ENCODE data around the gene LSR.
"Not testable (repeated sequence)": the region's sequence is repeated elsewhere in the genome, so short reads cannot be mapped to it uniquely, and the experiment has no call there.

The LSR gene

DNA sequence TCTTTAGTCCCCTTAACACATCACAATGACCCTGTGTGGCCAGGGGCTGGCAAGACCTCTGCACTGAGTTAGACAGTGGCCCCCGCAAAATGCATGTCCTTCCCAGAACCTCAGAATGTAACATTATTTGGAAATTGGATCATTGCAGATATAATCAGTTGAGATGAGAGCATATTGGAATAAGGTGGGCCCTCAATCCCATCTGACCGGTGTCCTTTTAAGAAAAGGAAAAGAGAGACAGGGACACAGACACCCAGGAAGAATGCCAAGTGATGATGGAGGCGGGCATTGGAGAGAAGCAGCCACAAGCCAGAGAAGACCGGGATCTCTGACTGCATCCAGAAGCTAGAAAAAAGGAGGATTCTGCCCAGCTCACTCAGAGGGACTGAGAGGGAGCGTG lies 22.1 kb upstream of the LSR start:
- TF ChIP-seq, protein P1, sequence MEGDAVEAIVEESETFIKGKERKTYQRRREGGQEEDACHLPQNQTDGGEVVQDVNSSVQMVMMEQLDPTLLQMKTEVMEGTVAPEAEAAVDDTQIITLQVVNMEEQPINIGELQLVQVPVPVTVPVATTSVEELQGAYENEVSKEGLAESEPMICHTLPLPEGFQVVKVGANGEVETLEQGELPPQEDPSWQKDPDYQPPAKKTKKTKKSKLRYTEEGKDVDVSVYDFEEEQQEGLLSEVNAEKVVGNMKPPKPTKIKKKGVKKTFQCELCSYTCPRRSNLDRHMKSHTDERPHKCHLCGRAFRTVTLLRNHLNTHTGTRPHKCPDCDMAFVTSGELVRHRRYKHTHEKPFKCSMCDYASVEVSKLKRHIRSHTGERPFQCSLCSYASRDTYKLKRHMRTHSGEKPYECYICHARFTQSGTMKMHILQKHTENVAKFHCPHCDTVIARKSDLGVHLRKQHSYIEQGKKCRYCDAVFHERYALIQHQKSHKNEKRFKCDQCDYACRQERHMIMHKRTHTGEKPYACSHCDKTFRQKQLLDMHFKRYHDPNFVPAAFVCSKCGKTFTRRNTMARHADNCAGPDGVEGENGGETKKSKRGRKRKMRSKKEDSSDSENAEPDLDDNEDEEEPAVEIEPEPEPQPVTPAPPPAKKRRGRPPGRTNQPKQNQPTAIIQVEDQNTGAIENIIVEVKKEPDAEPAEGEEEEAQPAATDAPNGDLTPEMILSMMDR (IDR thresholded peaks at IDR 0.05; ENCODE audit: low read depth, low read length), result no peak
- DNase-seq (ENCODE audit: extremely low read depth, low read depth), result no peak

DNA sequence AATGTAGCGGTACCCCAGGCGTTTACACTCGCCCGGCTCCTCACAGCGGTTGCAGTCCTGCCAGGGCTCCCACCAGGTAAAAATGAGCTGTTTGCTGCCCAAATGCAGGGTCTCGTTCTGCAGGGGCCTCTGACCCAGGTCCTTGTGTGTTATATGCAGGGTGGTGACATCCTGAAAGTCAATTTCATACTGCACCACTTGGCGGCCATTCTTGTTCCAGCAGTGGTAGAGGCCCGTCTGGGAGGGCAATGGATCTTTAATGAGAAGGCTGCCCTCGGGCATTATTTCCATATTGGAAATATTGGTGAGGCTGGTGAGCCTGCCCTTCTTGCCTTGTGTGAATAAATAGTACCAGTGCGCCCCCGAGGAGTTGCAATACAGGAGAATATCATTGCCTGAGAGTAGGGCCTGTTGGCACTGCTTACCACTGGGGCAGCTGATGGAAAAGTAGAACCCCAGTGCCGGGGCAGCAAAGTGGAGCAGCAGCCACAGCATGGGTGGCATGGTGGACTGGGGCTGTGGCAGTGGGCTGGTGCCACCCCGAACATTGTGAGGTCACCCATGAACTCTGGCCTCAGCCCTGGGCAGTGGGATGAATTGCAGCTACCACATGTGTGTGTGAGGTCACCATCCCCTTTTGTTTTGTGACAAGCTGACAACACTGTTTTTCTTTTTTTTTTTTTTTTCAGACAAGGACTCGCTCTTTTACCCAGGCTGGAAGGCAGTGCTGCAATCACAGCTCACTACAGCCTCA lies 20.4 kb upstream of the LSR start, which contains the start of gene FAM187B:
TSS of gene FAM187B (minus strand) at position 563 of the 754 bp plus-strand sequence. CDS start at position 504, 59 bp downstream.
- DNase-seq (ENCODE audit: extremely low read depth, low read depth), result no peak
- TF ChIP-seq, protein P1 (IDR thresholded peaks at IDR 0.05; ENCODE audit: low read depth, low read length), result no peak

DNA sequence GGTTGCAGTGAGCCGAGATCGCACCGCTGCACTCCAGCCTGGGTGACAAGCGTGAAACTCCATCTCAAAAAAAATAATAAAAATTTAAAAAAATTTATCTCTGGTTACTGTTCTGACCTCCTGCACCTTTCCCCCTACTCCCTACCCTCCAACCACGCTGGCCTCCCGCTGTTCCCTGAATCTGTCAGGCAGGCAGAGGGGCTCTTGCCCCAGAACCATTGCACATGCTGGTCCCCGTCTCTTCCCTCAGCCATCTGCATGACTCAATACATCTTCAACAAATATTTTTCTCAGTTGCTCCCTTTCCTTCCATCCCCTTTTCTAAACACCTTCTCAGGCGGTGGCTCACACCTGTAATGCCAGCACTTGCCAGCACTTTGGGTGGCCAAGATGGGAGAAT lies 19.2 kb upstream of the LSR start:
- TF ChIP-seq, protein P1 (IDR thresholded peaks at IDR 0.05; ENCODE audit: low read depth, low read length), result no peak

DNA sequence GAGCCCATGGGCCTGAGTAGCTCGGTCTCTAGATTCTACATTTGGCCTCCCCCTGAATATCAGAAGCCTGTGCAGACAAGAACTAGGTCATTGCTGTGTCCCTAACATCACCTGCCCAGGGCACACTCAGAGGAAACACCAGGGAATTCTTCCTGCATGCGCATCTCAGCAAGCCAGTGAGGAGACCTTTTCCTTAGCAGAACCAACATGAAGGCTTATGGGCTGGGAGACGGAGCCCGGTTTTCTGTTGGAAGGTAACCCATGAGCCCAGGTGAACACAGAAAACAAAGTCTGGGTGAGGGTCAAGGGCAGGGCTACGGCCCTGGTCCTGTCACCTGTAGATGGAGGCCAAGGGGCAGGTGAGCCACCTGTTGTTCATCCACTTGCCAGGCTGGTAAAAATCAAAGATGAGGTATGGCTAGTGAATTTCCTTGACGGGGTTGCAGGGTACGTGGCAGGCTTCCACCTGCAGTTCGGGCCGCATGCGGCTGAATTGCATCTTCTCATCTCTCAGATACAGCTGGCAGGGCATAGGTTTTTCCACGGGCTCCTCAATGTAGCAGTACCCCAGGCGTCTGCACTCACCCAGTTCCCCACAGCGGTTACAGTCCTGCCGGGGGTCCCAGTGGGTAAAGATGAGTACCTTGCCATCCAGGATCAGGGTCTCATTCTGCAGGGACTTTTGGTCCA lies 16.7 kb upstream of the LSR start:
- DNase-seq (ENCODE audit: extremely low read depth, low read depth), result no peak

More for the DNA sequence above, 19.2 kb upstream of the LSR start:
- DNase-seq (ENCODE audit: extremely low read depth, low read depth), result no peak

DNA sequence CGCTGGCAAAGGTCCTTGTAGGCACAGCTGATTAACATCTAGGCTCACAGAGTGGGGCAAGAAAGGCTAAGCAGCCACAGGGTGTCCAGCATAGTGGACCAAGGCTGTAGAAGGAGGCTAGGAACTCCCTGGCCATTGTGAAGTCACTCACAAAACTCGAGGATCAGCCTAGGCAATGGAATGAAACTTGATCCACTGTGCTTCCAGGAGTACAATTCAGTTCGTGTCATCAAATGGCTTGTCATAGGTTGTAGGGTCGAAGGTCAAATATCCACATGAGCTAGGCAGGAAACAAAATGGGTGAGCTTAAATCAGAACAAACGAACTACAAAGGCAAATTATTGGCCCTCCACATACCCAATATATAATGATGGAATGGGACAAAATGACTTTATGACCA lies 15.9 kb upstream of the LSR start:
- no peak for DNase-seq (ENCODE audit: extremely low read depth, low read depth)
- TF ChIP-seq, protein P1 (IDR thresholded peaks at IDR 0.05; ENCODE audit: low read depth, low read length), result no peak

More for the DNA sequence above, 16.7 kb upstream of the LSR start:
- TF ChIP-seq, protein P1 (IDR thresholded peaks at IDR 0.05; ENCODE audit: low read depth, low read length), result no peak

- no peak for DNase-seq (ENCODE audit: extremely low read depth, low read depth)
- TF ChIP-seq, protein P1 (IDR thresholded peaks at IDR 0.05; ENCODE audit: low read depth, low read length), result no peak
Measured at GRCh38 chr19:35236638-35237400, 12.0 kb upstream of the LSR start.

GRCh38 chr19:35239597-35239996 lies 9.2 kb upstream of the LSR start:
- not testable (repeated sequence) for DNase-seq (ENCODE audit: extremely low read depth, low read depth)

Data from AG09319 (cell line).